Astrocyte of the spinal cord (primary cell): ENCODE data around the gene OPN1SW.
A peak's percentile ranks its signal among the peaks of the same experiment; 100 is the strongest.

Experiments used
- DNase-seq: peaks from one replicate; pipeline ENCODE4 v3.0.0; 2011; ENCODE audit warnings: low read depth, low spot score
- H3K4me3 ChIP-seq: 2 replicates; pipeline ENCODE4 v1.5.1; 2011; ENCODE audit warnings: low read depth, mild to moderate bottlenecking, low read length, moderate library complexity
- in situ Hi-C: cut with HindIII; loops from 2 replicates; pipeline ENCODE4 v1.10.0; 2017; ENCODE audit warnings: low sequenced_read_pairs
- TF ChIP-seq, protein P1 (sequence below): IDR thresholded peaks from 2 replicates; pipeline ENCODE4 v1.5.1; 2012; ENCODE audit warnings: low read depth, mild to moderate bottlenecking, low read length, inconsistent platforms

OPN1SW gene

DNA sequence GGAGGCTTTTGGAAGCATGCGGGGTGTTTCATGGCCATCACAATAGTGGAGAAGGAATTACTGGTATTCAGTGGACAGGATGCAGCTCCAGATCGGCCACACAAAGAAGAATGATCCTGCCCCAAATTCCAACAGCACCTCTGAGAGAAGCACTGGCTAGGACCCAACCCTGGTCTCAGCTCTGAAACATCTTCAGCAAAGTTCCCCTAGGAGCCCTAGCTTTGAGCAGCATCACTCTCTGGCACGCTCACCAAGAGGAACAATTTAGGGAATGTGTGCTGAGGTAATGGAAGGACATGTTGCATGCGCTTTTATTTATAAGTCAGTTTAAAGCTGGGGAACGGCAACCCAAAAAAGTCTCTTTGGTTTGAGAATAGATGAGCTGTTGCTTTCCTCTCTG lies 5.5 kb upstream of the OPN1SW start:
- in situ Hi-C loops, result no loop called here
- DNase-seq, result peak; percentile 24
- TF ChIP-seq, protein P1, sequence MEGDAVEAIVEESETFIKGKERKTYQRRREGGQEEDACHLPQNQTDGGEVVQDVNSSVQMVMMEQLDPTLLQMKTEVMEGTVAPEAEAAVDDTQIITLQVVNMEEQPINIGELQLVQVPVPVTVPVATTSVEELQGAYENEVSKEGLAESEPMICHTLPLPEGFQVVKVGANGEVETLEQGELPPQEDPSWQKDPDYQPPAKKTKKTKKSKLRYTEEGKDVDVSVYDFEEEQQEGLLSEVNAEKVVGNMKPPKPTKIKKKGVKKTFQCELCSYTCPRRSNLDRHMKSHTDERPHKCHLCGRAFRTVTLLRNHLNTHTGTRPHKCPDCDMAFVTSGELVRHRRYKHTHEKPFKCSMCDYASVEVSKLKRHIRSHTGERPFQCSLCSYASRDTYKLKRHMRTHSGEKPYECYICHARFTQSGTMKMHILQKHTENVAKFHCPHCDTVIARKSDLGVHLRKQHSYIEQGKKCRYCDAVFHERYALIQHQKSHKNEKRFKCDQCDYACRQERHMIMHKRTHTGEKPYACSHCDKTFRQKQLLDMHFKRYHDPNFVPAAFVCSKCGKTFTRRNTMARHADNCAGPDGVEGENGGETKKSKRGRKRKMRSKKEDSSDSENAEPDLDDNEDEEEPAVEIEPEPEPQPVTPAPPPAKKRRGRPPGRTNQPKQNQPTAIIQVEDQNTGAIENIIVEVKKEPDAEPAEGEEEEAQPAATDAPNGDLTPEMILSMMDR, result no peak
- no peak overlapping the region for H3K4me3 ChIP-seq

DNA sequence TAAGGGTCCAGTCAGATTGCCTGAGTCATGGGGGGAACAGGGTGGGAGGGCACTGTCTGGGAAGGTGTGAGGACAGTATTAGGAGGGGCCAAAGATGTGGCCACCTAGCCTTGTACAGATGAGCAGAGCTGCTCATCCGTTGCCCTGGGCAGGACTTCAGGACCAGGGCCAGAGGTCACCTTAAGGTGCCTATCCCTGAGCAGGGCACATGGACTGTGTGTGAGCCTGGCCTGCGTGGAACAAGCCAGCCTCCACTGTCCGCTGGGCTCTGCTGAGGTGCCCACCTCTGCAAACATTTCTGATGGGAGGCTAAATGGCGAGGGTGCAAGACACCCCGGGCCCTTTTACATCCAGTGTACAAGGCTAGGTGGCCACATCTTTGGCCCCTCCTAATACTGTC lies 3.4 kb upstream of the OPN1SW start:
- DNase-seq, result no peak
- TF ChIP-seq, protein P1, result no peak

GRCh38 chr7:128777156-128778123 lies 1.8 kb upstream of the OPN1SW start:
- in situ Hi-C loops, result no loop called here
- TF ChIP-seq, protein P1, result no peak
- no peak overlapping the region for H3K4me3 ChIP-seq
- DNase-seq, result peak; percentile 31

More for the DNA sequence above, 3.4 kb upstream of the OPN1SW start:
- H3K4me3 ChIP-seq, result no peak overlapping the region
- in situ Hi-C loops, result no loop called here

- in situ Hi-C loops, result no loop called here
- DNase-seq, result no peak
- TF ChIP-seq, protein P1, result no peak
- H3K4me3 ChIP-seq, result no peak overlapping the region
Observed at GRCh38 chr7:128774921-128775320, 673 bp downstream of the OPN1SW start.

GRCh38 chr7:128774029-128774689 lies 1.4 kb downstream of the OPN1SW start:
- no peak overlapping the region for H3K4me3 ChIP-seq
- TF ChIP-seq, protein P1, result no peak
- no peak for DNase-seq
- in situ Hi-C loops, result no loop called here

GRCh38 chr7:128773604-128774003 lies 2.0 kb downstream of the OPN1SW start:
- DNase-seq, result no peak
- TF ChIP-seq, protein P1, result no peak
- no peak overlapping the region for H3K4me3 ChIP-seq
- in situ Hi-C loops, result no loop called here
